Measurements from ENCODE around the gene SYCE1.

The SYCE1 gene

GRCh38 chr10:133568287-133568614 is 2.9 kb upstream of the SYCE1 start:
- TF ChIP-seq FOXP2 (optimal IDR thresholded peaks at IDR 0.05; ENCODE audit: borderline replicate concordance, extremely low read depth, extremely low read length, insufficient read depth) (no peak), REST (IDR thresholded peaks at IDR 0.05; ENCODE audit: insufficient read depth in 1 of 2, low read depth in 2 of 2, low read length in 2 of 2) (no peak), SIN3A (IDR thresholded peaks at IDR 0.05; ENCODE audit: borderline replicate concordance, insufficient read depth, low read length) (no peak), TAF1 (IDR thresholded peaks at IDR 0.05; ENCODE audit: borderline replicate concordance, insufficient read depth, low read length) (no peak), POLR2AphosphoS5 (IDR thresholded peaks at IDR 0.05; ENCODE audit: low read depth, low read length) (no peak)

GRCh38 chr10:133567609-133568286 is 2.4 kb upstream of the SYCE1 start:
- TF ChIP-seq REST (IDR thresholded peaks at IDR 0.05; ENCODE audit: insufficient read depth in 1 of 2, low read depth in 2 of 2, low read length in 2 of 2) (no peak), POLR2AphosphoS5 (IDR thresholded peaks at IDR 0.05; ENCODE audit: low read depth, low read length) (no peak), TAF1 (IDR thresholded peaks at IDR 0.05; ENCODE audit: borderline replicate concordance, insufficient read depth, low read length) (no peak), FOXP2 (optimal IDR thresholded peaks at IDR 0.05; ENCODE audit: borderline replicate concordance, extremely low read depth, extremely low read length, insufficient read depth) (no peak), SIN3A (IDR thresholded peaks at IDR 0.05; ENCODE audit: borderline replicate concordance, insufficient read depth, low read length) (no peak)

- TF ChIP-seq POLR2AphosphoS5 (IDR thresholded peaks at IDR 0.05; ENCODE audit: low read depth, low read length) (no peak), SIN3A (IDR thresholded peaks at IDR 0.05; ENCODE audit: borderline replicate concordance, insufficient read depth, low read length) (no peak), TAF1 (IDR thresholded peaks at IDR 0.05; ENCODE audit: borderline replicate concordance, insufficient read depth, low read length) (no peak)
Observed at GRCh38 chr10:133567119-133567518, 1.7 kb upstream of the SYCE1 start.

- TF ChIP-seq TAF1 (IDR thresholded peaks at IDR 0.05; ENCODE audit: borderline replicate concordance, insufficient read depth, low read length), result no peak
- TF ChIP-seq SIN3A (IDR thresholded peaks at IDR 0.05; ENCODE audit: borderline replicate concordance, insufficient read depth, low read length), result no peak
- no peak for TF ChIP-seq FOXP2 (optimal IDR thresholded peaks at IDR 0.05; ENCODE audit: borderline replicate concordance, extremely low read depth, extremely low read length, insufficient read depth)
Observed at GRCh38 chr10:133564816-133565215, 567 bp downstream of the SYCE1 start.

GRCh38 chr10:133559216-133559615 is 6.2 kb downstream of the SYCE1 start:
- TF ChIP-seq POLR2AphosphoS5 (IDR thresholded peaks at IDR 0.05; ENCODE audit: low read depth, low read length) (no peak), FOXP2 (optimal IDR thresholded peaks at IDR 0.05; ENCODE audit: borderline replicate concordance, extremely low read depth, extremely low read length, insufficient read depth) (no peak), TAF1 (IDR thresholded peaks at IDR 0.05; ENCODE audit: borderline replicate concordance, insufficient read depth, low read length) (no peak), SIN3A (IDR thresholded peaks at IDR 0.05; ENCODE audit: borderline replicate concordance, insufficient read depth, low read length) (no peak), REST (IDR thresholded peaks at IDR 0.05; ENCODE audit: insufficient read depth in 1 of 2, low read depth in 2 of 2, low read length in 2 of 2) (no peak)

GRCh38 chr10:133557381-133557780 is 8.0 kb downstream of the SYCE1 start:
- TF ChIP-seq SIN3A (IDR thresholded peaks at IDR 0.05; ENCODE audit: borderline replicate concordance, insufficient read depth, low read length) (no peak), TAF1 (IDR thresholded peaks at IDR 0.05; ENCODE audit: borderline replicate concordance, insufficient read depth, low read length) (no peak), FOXP2 (optimal IDR thresholded peaks at IDR 0.05; ENCODE audit: borderline replicate concordance, extremely low read depth, extremely low read length, insufficient read depth) (no peak), POLR2AphosphoS5 (IDR thresholded peaks at IDR 0.05; ENCODE audit: low read depth, low read length) (no peak), REST (IDR thresholded peaks at IDR 0.05; ENCODE audit: insufficient read depth in 1 of 2, low read depth in 2 of 2, low read length in 2 of 2) (no peak)
